ENCODE data around the gene RAET1L. TPM values are rescaled to one million over a fixed set of nuclear protein-coding genes. Genes with fewer than 3 reads are reported as not detected.

RAET1L gene
- total and polyA plus RNA-seq, 2 donors (not counting 3 experiments of a cell fraction or from before 2014, with no cell fraction given) = not detected

GRCh38 chr6:150048099-150048498 is 22.8 kb upstream of the RAET1L start:
- H2AFZ ChIP-seq (ENCODE audit: low read depth, low read length) = no peak overlapping the region
- ChIA-PET CTCF (no interaction called here), POLR2A (no interaction called here)
- no peak overlapping the region for H3K4me2 ChIP-seq (ENCODE audit: insufficient read depth, low read length)
- dilution Hi-C loops (cut with MboI; ENCODE audit: extremely low pct_ligation_motif_present, low sequenced_read_pairs) (no loop called here), intact Hi-C loops (cut with micrococcal nuclease) (no loop called here)
- BruUV-seq (replicated peaks) = no TSS peak
- FAIRE-seq (no peak), DNase-seq (ENCODE audit: low read depth, low spot score) (no peak)
- no peak overlapping the region for H3K4me3 ChIP-seq (replicated peaks in 1 of 3; ENCODE audit: insufficient read depth in 1 of 3, low read depth in 1 of 3, low read length in 3 of 3)
- H3K27me3 ChIP-seq (ENCODE audit: control insufficient read depth in 2 of 2, insufficient read depth in 2 of 2, low read length in 2 of 2) = peaks cover 4 to 8% of the 10 kb centered on the region in 2 experiments
- no peaks in the 10 kb centered on the region for H3K79me2 ChIP-seq (ENCODE audit: control insufficient read depth, insufficient read depth, low read length)
- H3K9me1 ChIP-seq (replicated peaks; ENCODE audit: control insufficient read depth, extremely low read depth, insufficient read depth, low read length) = no peaks in the 10 kb centered on the region
- H3K4me1 ChIP-seq (ENCODE audit: control insufficient read depth, extremely low read depth, insufficient read depth, low read length) = no peaks in the 10 kb centered on the region
- H3K27ac ChIP-seq (ENCODE audit: insufficient read depth, low read depth, low read length) = no peak overlapping the region
- H3K9ac ChIP-seq (replicated peaks; ENCODE audit: extremely low read depth, insufficient read depth, low read length) = no peak overlapping the region
- H3K36me3 ChIP-seq (ENCODE audit: control insufficient read depth in 2 of 2, extremely low read depth in 1 of 2, insufficient read depth in 2 of 2, low read length in 2 of 2) = no peaks in the 10 kb centered on the region
- TF ChIP-seq MAX (IDR thresholded peaks at IDR 0.05; ENCODE audit: insufficient read depth, insufficient read length) = no peak
- no peaks in the 10 kb centered on the region for H4K20me1 ChIP-seq (replicated peaks; ENCODE audit: control insufficient read depth, extremely low read depth, insufficient read depth, low read length)
- H3K9me3 ChIP-seq (replicated peaks; ENCODE audit: control insufficient read depth, insufficient read depth, low read length) = no peaks in the 10 kb centered on the region

- CTCF ChIA-PET = no interaction called here
- no peak overlapping the region for H3K27ac ChIP-seq (ENCODE audit: insufficient read depth, low read depth, low read length)
- no peaks in the 10 kb centered on the region for H3K4me1 ChIP-seq (ENCODE audit: control insufficient read depth, extremely low read depth, insufficient read depth, low read length)
These were observed 21.6 kb upstream of the RAET1L start for GRCh38 chr6:150046943-150047342.

More at GRCh38 chr6:150046943-150047342, 21.6 kb upstream of the RAET1L start:
- Histone ChIP-seq H3K4me2 (ENCODE audit: insufficient read depth, low read length) (no peak overlapping the region), H3K9me1 (replicated peaks; ENCODE audit: control insufficient read depth, extremely low read depth, insufficient read depth, low read length) (no peaks in the 10 kb centered on the region), H3K27me3 (ENCODE audit: control insufficient read depth in 2 of 2, insufficient read depth in 2 of 2, low read length in 2 of 2) (peaks cover 4 to 10% of the 10 kb centered on the region in 2 experiments), H3K9ac (replicated peaks; ENCODE audit: extremely low read depth, insufficient read depth, low read length) (no peak overlapping the region), H3K9me3 (replicated peaks; ENCODE audit: control insufficient read depth, insufficient read depth, low read length) (no peaks in the 10 kb centered on the region), H3K36me3 (ENCODE audit: control insufficient read depth in 2 of 2, extremely low read depth in 1 of 2, insufficient read depth in 2 of 2, low read length in 2 of 2) (no peaks in the 10 kb centered on the region), H4K20me1 (replicated peaks; ENCODE audit: control insufficient read depth, extremely low read depth, insufficient read depth, low read length) (no peaks in the 10 kb centered on the region), H3K79me2 (ENCODE audit: control insufficient read depth, insufficient read depth, low read length) (no peaks in the 10 kb centered on the region), H3K4me3 (replicated peaks in 1 of 3; ENCODE audit: insufficient read depth in 1 of 3, low read depth in 1 of 3, low read length in 3 of 3) (no peak overlapping the region), H2AFZ (ENCODE audit: low read depth, low read length) (no peak overlapping the region)
- TF ChIP-seq MYC (IDR thresholded peaks at IDR 0.05; ENCODE audit: low read depth, low read length) (no peak), GATA2 (IDR thresholded peaks at IDR 0.05; ENCODE audit: insufficient read depth, insufficient read length, low read depth, low read length) (no peak), CTCF (IDR thresholded peaks at IDR 0.05; ENCODE audit: extremely low read depth in 1 of 2, insufficient read depth in 1 of 2, low read depth in 1 of 2, low read length in 2 of 2) (no peak), FOS (IDR thresholded peaks at IDR 0.05; ENCODE audit: borderline replicate concordance, insufficient read depth, low read length) (no peak), JUN (IDR thresholded peaks at IDR 0.05; ENCODE audit: borderline replicate concordance, insufficient read depth, insufficient read length, low read depth) (no peak), POLR2AphosphoS5 (IDR thresholded peaks at IDR 0.05; ENCODE audit: insufficient read depth, low read depth, low read length) (no peak), MAX (IDR thresholded peaks at IDR 0.05; ENCODE audit: insufficient read depth, insufficient read length) (no peak), POLR2A (IDR thresholded peaks at IDR 0.05; ENCODE audit: low read depth, low read length) (no peak), EZH2 (IDR thresholded peaks at IDR 0.05; ENCODE audit: borderline replicate concordance, low read depth, low read length, severe bottlenecking) (no peak)
- no TSS peak for BruUV-seq (replicated peaks)
- POLR2A ChIA-PET = interaction anchor here (0.5 kb wide), 1 partner anchor 801 kb away, joined by 3 read pairs; no protein-coding TSS in a partner anchor
- intact Hi-C loops (cut with micrococcal nuclease) = no loop called here
- DNase-seq (ENCODE audit: low read depth, low spot score) = no peak
- dilution Hi-C loops (cut with MboI; ENCODE audit: extremely low pct_ligation_motif_present, low sequenced_read_pairs) = no loop called here
- FAIRE-seq = no peak
